Ovary (tissue), 9 donors: ENCODE data around the gene TAS2R14. TPM values are rescaled to one million over a fixed set of nuclear protein-coding genes. Genes with fewer than 3 reads are reported as not detected.

ENCODE experiments used
- polyA plus RNA-seq, 2 donors: library from polyadenylated mRNA; stranded (reverse); fragments of 200-250 nt in 1 of 2; fragments of 350-450 nt in 1 of 2; fragmentation: Illumina TruSeq in 1 of 2; extraction: RNeasy Lipid Tissue Mini Kit (QIAGEN cat#74804) in 1 of 2; gene quantifications; one replicate each; pipeline ENCODE4 v1.2.3, GENCODE V29; 2013 to 2014
- total RNA-seq, 7 donors: library from RNA; depleted of rRNA in 2 of 7; stranded (reverse); fragments of >200 nt in 2 of 7; fragmentation: NEBNext Ultra II Directional in 3 of 7; extraction: Animal tissue kit (Norgen Biotek cat#: 25700) in 3 of 7; gene quantifications; one replicate each; pipeline versions ENCODE4 v1.1.0 to v1.2.4, GENCODE V29; 2016 to 2023
- donor health status: DM: no; HTN: no; CAD: no; lungs with moderate emphysema.
- donor health status: DM: no; HTN: no; CAD: no.
- donor health status: Bipolar disorder and iron deficiency.
- donor health status: DM: yes; HTN: yes; CAD: no.
- donor health status: DM: no; HTN: no; CAD: no.
- donor health status: DM: yes; HTN: yes; CAD: no.

TAS2R14 gene
- total and polyA plus RNA-seq, 9 donors = 1.4 to 6.9 (median 3.4) TPM

Other genes with a start within 250 kb of the TAS2R14 start
- 100 to 1,000 TPM; 241 to 404 (median 275) TPM for gene YBX3, start 215.9 kb downstream of the TAS2R14 start, total RNA-seq
- gene YBX3, start 215.9 kb downstream of the TAS2R14 start, polyA plus RNA-seq = 100 to 1,000 TPM; 193 to 302 TPM
- not detected for gene TAS2R7, start 136.6 kb downstream of the TAS2R14 start, total RNA-seq
- not detected for gene TAS2R7, start 136.6 kb downstream of the TAS2R14 start, polyA plus RNA-seq
- not detected for gene TAS2R8, start 132.0 kb downstream of the TAS2R14 start, total RNA-seq
- not detected for gene TAS2R8, start 132.0 kb downstream of the TAS2R14 start, polyA plus RNA-seq
- gene TAS2R9, start 129.1 kb downstream of the TAS2R14 start, total RNA-seq = under 1 TPM in 1 of 7 donors, not detected in 6; 0.22 TPM
- not detected for gene TAS2R9, start 129.1 kb downstream of the TAS2R14 start, polyA plus RNA-seq
- 1 to 10 TPM in 3 of 7 donors, under 1 TPM in 2, not detected in 2; 0.46 to 2.5 (median 1.1) TPM for gene TAS2R10, start 112.9 kb downstream of the TAS2R14 start, total RNA-seq
- gene TAS2R10, start 112.9 kb downstream of the TAS2R14 start, polyA plus RNA-seq = under 1 TPM; 0.07 to 0.55 TPM
- gene PRR4, start 89.8 kb downstream of the TAS2R14 start, total RNA-seq = 1 to 10 TPM in 5 of 7 donors, under 1 TPM in 1, not detected in 1; 0.72 to 5.5 (median 2.0) TPM
- 1 to 10 TPM; 2.4 to 5.0 TPM for gene PRR4, start 89.8 kb downstream of the TAS2R14 start, polyA plus RNA-seq
- gene PRH1, start 55.0 kb downstream of the TAS2R14 start, total RNA-seq = 10 to 100 TPM; 13.3 to 48.5 (median 22.3) TPM
- 1 to 10 TPM; 2.2 to 4.2 TPM for gene PRH1, start 55.0 kb downstream of the TAS2R14 start, polyA plus RNA-seq
- gene TAS2R13, start 29.7 kb downstream of the TAS2R14 start, total RNA-seq = 1 to 10 TPM in 6 of 7 donors, under 1 TPM in 1; 0.74 to 3.5 (median 1.8) TPM
- under 1 TPM; 0.06 to 0.15 TPM for gene TAS2R13, start 29.7 kb downstream of the TAS2R14 start, polyA plus RNA-seq
- under 1 TPM in 2 of 7 donors, not detected in 5; 0.43 to 0.95 TPM for gene PRH2, start 10.0 kb downstream of the TAS2R14 start, total RNA-seq
- under 1 TPM in 1 of 2 donors, not detected in 1; 0.28 TPM for gene PRH2, start 10.0 kb downstream of the TAS2R14 start, polyA plus RNA-seq
- gene TAS2R50, start 47.6 kb upstream of the TAS2R14 start, total RNA-seq = 1 to 10 TPM; 1.1 to 3.5 (median 1.4) TPM
- gene TAS2R50, start 47.6 kb upstream of the TAS2R14 start, polyA plus RNA-seq = under 1 TPM; 0.07 to 0.20 TPM
- gene TAS2R20, start 59.0 kb upstream of the TAS2R14 start, total RNA-seq = 1 to 10 TPM; 1.1 to 5.0 (median 2.5) TPM
- under 1 TPM; 0.39 to 0.70 TPM for gene TAS2R20, start 59.0 kb upstream of the TAS2R14 start, polyA plus RNA-seq
- gene TAS2R19, start 83.4 kb upstream of the TAS2R14 start, total RNA-seq = 1 to 10 TPM; 2.8 to 8.2 (median 3.4) TPM
- under 1 TPM; 0.45 TPM for gene TAS2R19, start 83.4 kb upstream of the TAS2R14 start, polyA plus RNA-seq
- gene TAS2R31, start 92.1 kb upstream of the TAS2R14 start, total RNA-seq = 1 to 10 TPM; 2.4 to 8.6 (median 4.5) TPM
- under 1 TPM; 0.18 to 0.61 TPM for gene TAS2R31, start 92.1 kb upstream of the TAS2R14 start, polyA plus RNA-seq
- 1 to 10 TPM in 5 of 7 donors, under 1 TPM in 2; 0.54 to 4.0 (median 1.7) TPM for gene TAS2R46, start 123.0 kb upstream of the TAS2R14 start, total RNA-seq
- not detected for gene TAS2R46, start 123.0 kb upstream of the TAS2R14 start, polyA plus RNA-seq
- gene TAS2R43, start 153.1 kb upstream of the TAS2R14 start, total RNA-seq = 1 to 10 TPM in 3 of 7 donors, under 1 TPM in 3, not detected in 1; 0.45 to 6.9 (median 1.2) TPM
- gene TAS2R43, start 153.1 kb upstream of the TAS2R14 start, polyA plus RNA-seq = under 1 TPM; 0.10 to 0.50 TPM
- gene TAS2R30, start 195.4 kb upstream of the TAS2R14 start, total RNA-seq = 1 to 10 TPM; 2.3 to 9.9 (median 4.5) TPM
- under 1 TPM; 0.10 to 0.67 TPM for gene TAS2R30, start 195.4 kb upstream of the TAS2R14 start, polyA plus RNA-seq
- gene SMIM10L1, start 231.9 kb upstream of the TAS2R14 start, total RNA-seq = 1 to 10 TPM; 3.3 to 7.0 (median 5.9) TPM
- gene SMIM10L1, start 231.9 kb upstream of the TAS2R14 start, polyA plus RNA-seq = 1 to 10 TPM; 4.3 to 9.8 TPM
- gene TAS2R42, start 247.7 kb upstream of the TAS2R14 start, total RNA-seq = not detected
- gene TAS2R42, start 247.7 kb upstream of the TAS2R14 start, polyA plus RNA-seq = not detected